22Rv1 (cell line): ENCODE measurements around the gene DUSP9.

ENCODE experiments used
- H3K27ac ChIP-seq: fragments of 450-650 bp; 2 replicates; pipeline ENCODE4 v1.5.1; 2017
- CTCF ChIP-seq: fragments of 450-650 bp; IDR thresholded peaks from 2 replicates; pipeline ENCODE4 v1.5.1; 2017; ENCODE audit warnings: mild to moderate bottlenecking
- ZFX ChIP-seq: fragments of 450-650 bp; IDR thresholded peaks from 2 replicates; pipeline ENCODE4 v1.6.1; 2017; ENCODE audit warnings: antibody characterized with exemption, borderline replicate concordance

Gene DUSP9

GRCh38 chrX:153686711-153687110 is 39.7 kb downstream of the DUSP9 start:
- no peak overlapping the region for H3K27ac ChIP-seq
- TF ChIP-seq ZFX: no peak
- no peak for TF ChIP-seq CTCF

DNA sequence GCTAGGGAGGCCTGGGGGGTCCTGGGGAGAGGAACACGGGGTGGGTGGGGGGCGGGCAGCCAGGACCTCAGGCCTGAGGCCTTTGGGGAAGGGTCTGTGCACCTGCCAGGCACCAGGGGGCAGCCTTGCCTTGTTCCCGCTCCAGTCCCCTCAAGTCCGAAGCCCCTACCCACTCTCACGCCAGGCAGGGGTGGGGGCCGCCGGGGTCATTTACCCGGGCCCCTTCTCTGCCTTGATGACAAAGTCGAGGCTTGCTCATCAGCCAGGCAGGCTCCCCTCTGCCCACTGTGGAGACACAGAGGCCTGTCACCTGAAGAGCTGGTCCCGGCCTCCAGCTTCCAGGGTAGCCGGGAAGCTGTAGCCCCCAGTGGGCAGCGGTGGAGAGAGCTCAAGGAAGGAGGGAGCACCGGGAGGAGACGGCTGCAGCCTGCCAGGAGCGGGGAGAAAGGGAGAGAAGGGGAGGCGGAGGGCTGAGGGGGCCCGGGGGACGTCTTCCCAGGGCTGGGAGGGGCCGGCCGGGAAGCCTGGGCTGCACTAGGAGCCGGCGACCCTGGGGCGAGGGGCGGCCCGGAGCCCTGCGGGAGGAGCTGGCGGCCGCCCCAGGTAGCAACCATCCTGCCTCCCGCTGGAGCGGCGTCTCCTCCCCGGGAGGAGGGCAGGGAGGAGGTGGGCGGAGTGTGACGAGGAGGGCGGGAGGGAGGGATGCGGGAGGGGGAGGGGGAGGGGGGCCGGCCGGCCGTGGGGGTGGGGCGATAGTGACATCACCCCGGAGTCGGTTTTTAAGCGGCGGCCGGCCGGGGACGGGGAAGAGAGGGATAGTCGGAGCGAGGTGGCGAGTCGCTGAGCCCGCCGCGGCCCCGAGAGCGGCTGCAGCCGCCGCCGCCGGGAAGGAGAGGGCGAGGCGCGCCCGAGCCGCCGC is 40.4 kb downstream of the DUSP9 start, which contains the start of gene SLC6A8:
SLC6A8 (plus strand) TSS at position 806 of the 919 bp plus-strand sequence. CDS start 649 bp downstream, outside the sequence.
- H3K27ac ChIP-seq: peak within 1 kb of the TSS; percentile 61
- TF ChIP-seq CTCF (0 out of 2 replicates have a peak, but pooled peaks have one; percentile 2), ZFX (no peak)

DNA sequence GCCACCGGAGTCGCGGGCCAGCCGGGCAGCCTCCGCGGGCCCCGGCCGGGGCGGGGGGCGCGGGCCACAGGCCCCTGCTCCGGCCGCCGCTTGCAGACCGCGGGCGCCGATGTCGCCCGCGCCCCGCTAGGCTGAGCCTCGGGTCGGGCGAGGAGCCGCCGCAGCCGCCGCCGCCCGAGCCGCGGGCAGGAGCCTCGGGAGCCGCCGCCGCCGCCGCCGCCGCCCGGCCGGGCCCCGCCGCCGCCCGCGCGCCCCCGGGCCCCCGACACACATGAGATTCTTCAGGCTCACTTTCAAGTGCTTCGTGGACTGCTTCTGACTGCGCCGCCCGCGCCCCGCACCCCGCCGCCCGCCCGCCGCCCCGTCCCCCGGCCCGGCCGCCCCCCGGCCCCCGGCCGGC is 41.1 kb downstream of the DUSP9 start:
- no peak for TF ChIP-seq ZFX
- no peak for TF ChIP-seq CTCF
- peak overlapping the region; percentile 61; the same call in 1 of the 2 replicates for H3K27ac ChIP-seq

DNA sequence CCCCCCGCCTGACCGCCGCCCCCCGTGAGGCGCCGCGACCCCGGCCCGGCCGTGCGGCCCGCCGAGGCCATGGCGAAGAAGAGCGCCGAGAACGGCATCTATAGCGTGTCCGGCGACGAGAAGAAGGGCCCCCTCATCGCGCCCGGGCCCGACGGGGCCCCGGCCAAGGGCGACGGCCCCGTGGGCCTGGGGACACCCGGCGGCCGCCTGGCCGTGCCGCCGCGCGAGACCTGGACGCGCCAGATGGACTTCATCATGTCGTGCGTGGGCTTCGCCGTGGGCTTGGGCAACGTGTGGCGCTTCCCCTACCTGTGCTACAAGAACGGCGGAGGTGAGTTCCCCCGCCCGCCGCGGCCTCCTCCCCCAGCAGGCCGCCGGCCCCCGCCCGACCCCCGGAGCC is 41.5 kb downstream of the DUSP9 start:
- TF ChIP-seq ZFX: no peak
- no peak for TF ChIP-seq CTCF
- H3K27ac ChIP-seq: peak overlapping the region; percentile 61

DNA sequence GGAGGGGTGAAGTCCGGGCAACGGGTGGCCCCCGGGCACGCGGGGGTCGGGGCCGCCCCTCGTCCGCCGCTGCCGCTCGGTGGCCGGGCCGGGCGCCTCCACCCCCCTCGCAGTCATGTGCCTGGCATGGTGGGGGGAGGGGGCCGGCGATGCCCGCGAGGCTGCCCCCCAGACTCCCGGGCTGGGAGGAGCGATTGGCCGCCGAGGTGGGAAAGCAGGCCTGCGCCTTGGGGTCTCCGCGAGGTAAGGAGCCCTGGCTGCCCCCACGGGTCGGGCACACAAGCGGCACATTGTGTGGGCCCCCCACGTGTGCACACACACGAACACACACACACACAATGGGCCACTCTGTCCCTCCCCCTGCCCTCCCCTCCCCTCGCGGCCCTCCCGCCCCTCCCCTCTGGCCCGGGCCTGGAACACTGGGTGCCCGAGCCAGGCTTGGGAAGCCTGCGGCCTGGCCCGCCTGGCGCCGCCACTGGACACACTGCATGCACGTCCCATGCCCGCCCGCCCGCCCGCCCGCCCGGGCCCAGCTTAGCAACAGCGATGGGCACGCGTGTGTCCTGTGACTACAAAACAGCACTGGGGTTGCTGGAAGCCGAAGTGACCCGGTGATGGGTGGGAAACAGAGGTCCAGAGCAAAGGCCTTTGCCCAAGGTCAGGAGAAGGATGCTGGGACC is 42.0 kb downstream of the DUSP9 start:
- TF ChIP-seq CTCF (no peak), ZFX (no peak)
- peak overlapping the region; percentile 61 for H3K27ac ChIP-seq

DNA sequence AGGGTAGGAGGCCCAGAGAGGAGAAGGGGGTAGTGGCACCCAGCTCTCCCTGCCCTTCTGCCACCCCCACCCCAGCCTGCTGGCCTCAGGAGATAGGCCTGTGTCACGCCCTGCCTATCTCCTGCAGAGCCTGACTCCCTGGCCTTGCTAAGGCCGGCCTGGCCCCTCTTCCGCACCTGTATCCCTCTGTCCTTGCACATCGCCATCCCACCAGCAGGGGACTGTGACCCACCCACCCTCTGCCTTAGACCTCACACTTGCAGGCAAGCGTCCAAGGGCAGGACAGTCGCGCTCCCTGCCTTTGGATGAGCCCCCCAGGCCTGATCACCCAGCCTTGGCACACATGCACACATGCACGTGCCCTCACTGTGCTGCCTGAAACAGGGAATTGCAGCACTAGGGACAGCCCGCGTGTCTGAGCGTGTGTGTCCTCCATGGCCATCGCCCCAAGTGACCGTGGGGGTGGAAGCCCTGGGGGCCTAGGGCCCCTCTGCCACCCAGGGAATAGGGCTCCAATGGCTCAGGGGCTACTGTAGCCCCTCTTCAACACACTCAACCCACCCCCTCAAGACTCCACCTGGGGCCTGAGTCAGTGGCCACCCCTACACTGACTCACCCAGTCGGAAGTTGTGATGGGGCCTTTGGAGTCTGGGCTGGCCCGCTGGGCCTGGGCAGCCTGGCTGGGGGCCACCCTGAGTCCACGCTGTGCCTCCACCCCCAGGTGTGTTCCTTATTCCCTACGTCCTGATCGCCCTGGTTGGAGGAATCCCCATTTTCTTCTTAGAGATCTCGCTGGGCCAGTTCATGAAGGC is 42.9 kb downstream of the DUSP9 start:
- TF ChIP-seq ZFX (no peak), CTCF (no peak)
- H3K27ac ChIP-seq: 0 out of 2 replicates have a peak overlapping the region, but pooled peaks have one; percentile 10
